ENCODE measurements around the gene TMEM213. TPM values are rescaled to one million over a fixed set of nuclear protein-coding genes. Genes with fewer than 3 reads are reported as not detected.

Gene TMEM213
- total RNA-seq, 1 donor from 2014 or later = not detected

- H3K36me3 Mint-ChIP-seq (ENCODE audit: low read depth, unreplicated experiment) = no peaks in the 10 kb centered on the region
- H3K9me3 Mint-ChIP-seq (ENCODE audit: unreplicated experiment) = no peaks in the 10 kb centered on the region
- no peak for TF ChIP-seq CTCF (IDR thresholded peaks at IDR 0.05; ENCODE audit: unreplicated experiment)
- no peak overlapping the region for H3K27ac Mint-ChIP-seq (ENCODE audit: unreplicated experiment)
- no peaks in the 10 kb centered on the region for H3K4me1 Mint-ChIP-seq (ENCODE audit: unreplicated experiment)
- DNase-seq (ENCODE audit: low spot score) = no peak
- peaks cover 7% of the 10 kb centered on the region for H3K27me3 Mint-ChIP-seq (ENCODE audit: unreplicated experiment)
- no peak overlapping the region for H3K4me3 Mint-ChIP-seq (ENCODE audit: unreplicated experiment)
Observed at GRCh38 chr7:138773176-138773575, 24.6 kb upstream of the TMEM213 start.

GRCh38 chr7:138773817-138774216, 24.0 kb upstream of the TMEM213 start:
- DNase-seq (ENCODE audit: low spot score) = no peak
- Mint-ChIP-seq H3K27ac (ENCODE audit: unreplicated experiment) (no peak overlapping the region), H3K4me3 (ENCODE audit: unreplicated experiment) (no peak overlapping the region), H3K9me3 (ENCODE audit: unreplicated experiment) (no peaks in the 10 kb centered on the region), H3K27me3 (ENCODE audit: unreplicated experiment) (peaks cover 7% of the 10 kb centered on the region), H3K36me3 (ENCODE audit: low read depth, unreplicated experiment) (no peaks in the 10 kb centered on the region), H3K4me1 (ENCODE audit: unreplicated experiment) (no peaks in the 10 kb centered on the region)
- no peak for TF ChIP-seq CTCF (IDR thresholded peaks at IDR 0.05; ENCODE audit: unreplicated experiment)

GRCh38 chr7:138776166-138776833, 21.5 kb upstream of the TMEM213 start:
- no peak for TF ChIP-seq CTCF (IDR thresholded peaks at IDR 0.05; ENCODE audit: unreplicated experiment)
- Mint-ChIP-seq H3K4me1 (ENCODE audit: unreplicated experiment) (no peaks in the 10 kb centered on the region), H3K9me3 (ENCODE audit: unreplicated experiment) (no peaks in the 10 kb centered on the region), H3K4me3 (ENCODE audit: unreplicated experiment) (no peak overlapping the region), H3K36me3 (ENCODE audit: low read depth, unreplicated experiment) (no peaks in the 10 kb centered on the region), H3K27me3 (ENCODE audit: unreplicated experiment) (peaks cover 3% of the 10 kb centered on the region), H3K27ac (ENCODE audit: unreplicated experiment) (no peak overlapping the region)
- DNase-seq (ENCODE audit: low spot score) = no peak

- DNase-seq (ENCODE audit: low spot score) = no peak
- no peak for TF ChIP-seq CTCF (IDR thresholded peaks at IDR 0.05; ENCODE audit: unreplicated experiment)
- H3K36me3 Mint-ChIP-seq (ENCODE audit: low read depth, unreplicated experiment) = no peaks in the 10 kb centered on the region
- no peaks in the 10 kb centered on the region for H3K9me3 Mint-ChIP-seq (ENCODE audit: unreplicated experiment)
- no peak overlapping the region for H3K27ac Mint-ChIP-seq (ENCODE audit: unreplicated experiment)
- no peaks in the 10 kb centered on the region for H3K4me1 Mint-ChIP-seq (ENCODE audit: unreplicated experiment)
- no peak overlapping the region for H3K4me3 Mint-ChIP-seq (ENCODE audit: unreplicated experiment)
- no peaks in the 10 kb centered on the region for H3K27me3 Mint-ChIP-seq (ENCODE audit: unreplicated experiment)
Observed at GRCh38 chr7:138781004-138781403, 16.8 kb upstream of the TMEM213 start.

GRCh38 chr7:138784692-138785091, 13.1 kb upstream of the TMEM213 start:
- Mint-ChIP-seq H3K36me3 (ENCODE audit: low read depth, unreplicated experiment) (no peaks in the 10 kb centered on the region), H3K4me3 (ENCODE audit: unreplicated experiment) (no peak overlapping the region), H3K27ac (ENCODE audit: unreplicated experiment) (no peak overlapping the region), H3K27me3 (ENCODE audit: unreplicated experiment) (no peaks in the 10 kb centered on the region), H3K9me3 (ENCODE audit: unreplicated experiment) (no peaks in the 10 kb centered on the region), H3K4me1 (ENCODE audit: unreplicated experiment) (no peaks in the 10 kb centered on the region)
- DNase-seq (ENCODE audit: low spot score) = no peak
- TF ChIP-seq CTCF (IDR thresholded peaks at IDR 0.05; ENCODE audit: unreplicated experiment) = no peak

All from endothelial cell (in vitro differentiated cells).